Measurements from ENCODE around the gene HAPLN2.
"Not testable (repeated sequence)": the region's sequence is repeated elsewhere in the genome, so short reads cannot be mapped to it uniquely, and the experiment has no call there.

The HAPLN2 gene

DNA sequence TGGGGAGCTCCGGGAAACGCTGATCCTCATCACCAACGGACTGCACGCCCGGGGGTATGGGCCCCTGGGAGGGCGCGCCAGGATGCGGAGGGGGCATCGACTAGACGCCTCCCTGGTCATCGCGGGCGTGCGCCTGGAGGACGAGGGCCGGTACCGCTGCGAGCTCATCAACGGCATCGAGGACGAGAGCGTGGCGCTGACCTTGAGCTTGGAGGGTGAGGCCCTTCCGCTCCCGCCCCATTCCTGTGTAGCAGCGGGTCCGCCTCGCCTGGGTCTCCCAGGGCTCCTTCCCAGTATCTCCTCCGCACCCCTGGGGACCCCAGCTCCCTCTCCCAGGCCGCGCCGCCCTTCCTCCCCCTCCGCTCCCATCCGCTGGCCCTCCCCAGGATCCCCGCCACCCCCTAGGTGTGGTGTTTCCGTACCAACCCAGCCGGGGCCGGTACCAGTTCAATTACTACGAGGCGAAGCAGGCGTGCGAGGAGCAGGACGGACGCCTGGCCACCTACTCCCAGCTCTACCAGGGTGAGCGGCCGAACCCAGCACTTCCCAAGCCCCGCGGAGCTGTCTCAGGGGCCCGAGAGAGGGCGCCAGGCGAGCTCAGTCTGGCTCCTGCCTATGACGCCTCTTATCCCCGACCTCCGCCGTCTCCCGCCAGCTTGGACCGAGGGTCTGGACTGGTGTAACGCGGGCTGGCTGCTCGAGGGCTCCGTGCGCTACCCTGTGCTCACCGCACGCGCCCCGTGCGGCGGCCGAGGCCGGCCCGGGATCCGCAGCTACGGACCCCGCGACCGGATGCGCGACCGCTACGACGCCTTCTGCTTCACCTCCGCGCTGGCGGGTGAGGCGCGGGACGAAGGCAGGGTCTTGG lies 5.0 kb downstream of the HAPLN2 start:
- DNase-seq = peak; percentile 56

- no peak for DNase-seq
These were observed 5.7 kb downstream of the HAPLN2 start for GRCh38 chr1:156624814-156625435.

GRCh38 chr1:156625436-156626078 lies 6.3 kb downstream of the HAPLN2 start:
- DNase-seq = no peak

DNA sequence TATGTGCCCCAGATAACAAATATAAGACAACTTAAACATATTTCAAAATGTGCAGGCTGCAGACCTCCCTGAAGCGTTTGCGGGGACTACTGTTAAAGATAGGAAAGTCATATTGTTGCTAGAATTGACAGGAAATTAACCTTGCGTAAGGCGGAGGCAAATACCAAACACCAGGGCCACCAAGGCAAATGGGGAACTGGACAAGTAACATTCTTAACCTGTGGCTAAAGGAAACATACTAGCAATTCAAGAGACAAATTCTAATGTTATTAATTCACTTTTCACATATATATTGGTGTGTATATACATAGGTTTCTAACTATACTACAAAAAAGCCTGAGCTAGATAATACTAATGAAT lies 6.8 kb downstream of the HAPLN2 start:
- no peak for DNase-seq

DNA sequence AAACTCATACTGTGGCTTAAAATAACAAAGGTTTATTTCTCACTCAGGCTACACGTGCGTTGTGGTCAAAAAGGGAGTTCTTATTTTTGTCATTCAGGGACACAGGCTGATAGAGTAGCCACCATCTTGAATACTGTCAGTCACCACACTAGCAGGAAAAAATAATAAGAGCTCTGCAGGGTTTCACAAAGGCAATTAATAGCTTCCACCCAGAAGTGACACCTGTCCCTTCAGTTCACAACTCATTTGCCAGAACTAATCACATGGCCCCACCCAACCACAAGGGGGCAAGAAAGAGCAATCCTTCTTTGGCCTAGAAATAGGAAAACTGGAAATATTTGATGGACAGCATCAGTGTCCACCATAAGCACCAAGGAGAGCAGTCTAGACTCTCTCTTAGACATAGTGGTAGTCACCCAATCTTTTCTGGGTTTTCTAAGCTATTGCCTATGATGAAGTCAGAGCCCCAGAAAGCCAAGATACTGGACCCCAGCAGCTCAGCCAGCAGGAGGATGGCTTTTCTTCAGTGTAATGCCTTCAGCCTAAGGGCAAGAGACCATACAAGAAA lies 8.2 kb downstream of the HAPLN2 start:
- DNase-seq = peak; percentile 43

DNA sequence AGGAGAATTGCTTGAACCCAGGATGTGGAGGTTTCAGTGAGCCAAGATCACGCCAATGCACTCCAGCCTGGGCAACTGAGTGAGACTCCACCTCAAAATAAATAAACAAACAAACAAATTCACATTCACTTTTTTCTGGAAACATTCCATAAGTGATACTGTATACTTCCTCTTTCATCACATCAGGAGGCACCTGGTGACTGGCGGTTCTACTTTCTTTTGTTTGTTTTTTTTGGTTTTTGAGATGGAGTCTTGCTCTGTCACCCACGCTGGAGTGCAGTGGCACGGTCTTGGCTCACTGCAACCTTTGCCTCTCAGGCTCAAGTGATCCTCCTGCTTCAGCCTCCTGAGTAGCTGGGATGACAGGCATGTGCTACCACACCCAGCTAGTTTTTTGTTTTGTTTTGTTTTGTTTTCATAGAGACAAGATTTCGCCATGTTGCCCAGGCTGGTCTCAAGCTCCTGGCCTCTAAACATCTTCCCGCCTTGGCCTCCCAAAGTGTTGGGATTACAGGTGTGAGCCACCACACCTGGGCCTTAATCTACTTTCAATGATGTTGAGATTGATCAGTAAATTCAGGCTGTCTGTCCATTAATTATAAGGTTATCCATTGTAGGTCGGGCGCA lies 10.7 kb downstream of the HAPLN2 start:
- no peak for DNase-seq

DNA sequence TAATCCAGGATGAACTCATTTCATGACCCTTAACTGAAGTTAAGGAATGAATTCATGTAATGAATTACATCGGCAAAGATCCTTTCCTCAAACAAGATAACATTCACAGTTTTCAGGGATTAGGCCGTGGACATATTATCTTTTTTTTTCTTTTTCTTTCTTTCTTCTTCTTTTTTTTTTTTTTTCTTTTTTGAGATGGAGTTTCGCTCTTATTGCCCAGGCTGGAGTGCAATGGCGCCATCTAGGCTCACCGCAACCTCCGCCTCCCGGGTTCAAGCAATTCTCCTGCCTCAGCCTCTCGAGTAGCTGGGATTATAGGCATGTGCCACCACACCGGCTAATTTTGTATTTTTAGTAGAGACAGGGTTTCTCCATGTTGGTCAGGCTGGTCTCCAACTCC lies 11.9 kb downstream of the HAPLN2 start:
- DNase-seq = not testable (repeated sequence)

GRCh38 chr1:156632355-156632754 lies 13.1 kb downstream of the HAPLN2 start:
- no peak for DNase-seq

GRCh38 chr1:156638189-156638985 lies 19.2 kb downstream of the HAPLN2 start:
- no peak for DNase-seq

DNA sequence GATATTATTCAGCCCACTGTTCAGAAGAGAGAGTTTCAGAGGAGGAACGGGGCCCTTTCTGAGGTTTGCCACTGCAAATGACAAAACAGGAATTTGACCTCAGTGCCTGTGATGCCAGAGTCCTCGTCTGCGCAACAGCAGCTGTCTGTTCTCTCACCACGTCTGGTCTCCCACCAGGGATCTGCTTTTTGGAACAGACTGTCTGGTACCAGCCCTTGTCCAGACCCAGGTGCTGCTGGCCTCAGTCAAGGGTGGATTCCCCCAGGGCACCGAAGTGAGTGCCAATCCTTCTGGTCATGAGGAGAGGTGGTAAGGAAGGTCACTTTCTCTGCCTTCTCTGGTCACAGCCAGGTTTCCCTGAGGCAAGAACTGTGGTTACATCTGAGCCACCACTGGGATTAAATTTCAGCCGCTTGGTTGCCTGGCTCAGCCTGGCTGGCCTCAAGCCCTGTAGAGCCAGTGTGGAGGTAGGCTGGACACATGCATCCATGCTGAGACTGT lies 20.4 kb downstream of the HAPLN2 start:
- DNase-seq = no peak

DNA sequence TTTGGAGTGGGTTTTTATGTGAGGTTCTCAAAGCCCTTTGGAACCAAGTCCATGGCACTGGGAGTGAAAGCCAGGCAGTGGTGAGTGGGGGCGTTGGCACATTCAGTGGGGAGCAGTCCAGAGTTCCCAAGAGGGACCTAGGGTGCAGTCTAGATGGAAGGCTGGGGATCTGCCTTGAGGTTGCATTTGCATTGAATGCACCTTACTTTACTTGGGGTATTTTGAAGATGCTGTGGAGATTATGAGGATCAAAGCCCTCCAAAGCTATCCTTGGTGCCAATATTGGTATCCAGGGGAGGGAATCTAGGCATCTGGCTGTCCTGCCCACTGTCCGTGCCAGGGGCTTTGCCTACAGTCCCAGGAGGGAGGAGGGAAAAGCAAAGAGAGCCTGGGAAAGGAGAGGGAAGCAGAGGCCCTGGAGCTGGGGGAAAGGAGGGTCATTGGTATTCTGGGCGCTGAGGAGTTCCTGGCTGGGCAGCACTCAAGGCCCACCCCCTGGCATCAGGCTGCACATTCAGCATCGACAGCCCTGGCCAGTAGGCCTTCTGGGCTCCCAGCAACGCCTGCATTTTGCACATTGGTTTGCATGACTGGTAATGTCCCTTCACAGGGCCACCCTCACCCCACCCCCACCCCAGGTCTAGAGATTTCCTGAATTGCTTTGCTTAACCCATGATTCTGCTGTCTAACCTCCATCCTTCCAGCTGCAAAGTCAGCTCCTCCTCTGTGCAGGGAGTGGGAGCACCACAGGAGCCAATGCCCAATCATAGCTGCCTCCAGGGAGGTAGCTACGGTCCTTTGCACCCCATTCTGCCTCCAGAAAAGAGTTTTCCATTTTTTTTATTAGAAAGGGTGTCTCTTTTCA lies 21.9 kb downstream of the HAPLN2 start:
- peak; percentile 28 for DNase-seq

DNA sequence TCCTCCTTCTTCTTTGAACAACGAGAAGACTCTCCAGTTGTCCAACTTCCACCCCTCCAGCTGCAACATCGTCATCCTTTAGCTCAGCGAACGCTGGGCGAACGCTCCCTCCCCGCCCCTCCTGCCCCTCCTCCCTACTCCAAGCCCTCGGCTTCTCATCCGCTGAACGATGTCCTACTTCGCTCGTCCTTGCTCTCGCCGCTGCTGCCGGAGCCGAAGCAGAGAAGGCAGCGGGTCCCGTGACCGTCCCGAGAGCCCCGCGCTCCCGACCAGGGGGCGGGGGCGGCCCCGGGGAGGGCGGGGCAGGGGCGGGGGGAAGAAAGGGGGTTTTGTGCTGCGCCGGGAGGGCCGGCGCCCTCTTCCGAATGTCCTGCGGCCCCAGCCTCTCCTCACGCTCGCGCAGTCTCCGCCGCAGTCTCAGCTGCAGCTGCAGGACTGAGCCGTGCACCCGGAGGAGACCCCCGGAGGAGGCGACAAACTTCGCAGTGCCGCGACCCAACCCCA lies 22.6 kb downstream of the HAPLN2 start, which contains the start of gene BCAN:
TSS of gene BCAN (plus strand) at position 357 of the 504 bp plus-strand sequence. CDS start 3,938 bp downstream, outside the sequence.
- DNase-seq = peak; percentile 23

GRCh38 chr1:156642265-156643048 lies 23.2 kb downstream of the HAPLN2 start:
- DNase-seq = peak; percentile 22

GRCh38 chr1:156643049-156643777 lies 24.0 kb downstream of the HAPLN2 start:
- no peak for DNase-seq

DNA sequence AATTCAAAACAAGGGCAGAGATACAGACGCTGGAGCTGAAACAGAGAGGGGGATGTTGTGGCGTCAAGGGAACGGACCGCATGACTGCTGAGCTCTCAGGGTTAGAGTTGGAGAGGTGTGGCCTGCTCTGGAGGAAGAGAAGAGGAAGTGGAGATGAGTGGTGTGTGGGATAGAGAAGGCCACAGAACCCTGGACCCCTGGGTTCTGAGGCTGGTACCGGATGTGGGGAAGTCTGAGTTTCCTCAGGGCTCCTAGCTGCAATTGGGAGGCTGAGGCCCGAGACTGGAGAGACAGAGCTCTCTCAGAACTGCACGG lies 24.5 kb downstream of the HAPLN2 start:
- DNase-seq = no peak

GRCh38 chr1:156644146-156644545 lies 24.9 kb downstream of the HAPLN2 start:
- DNase-seq = no peak

DNA sequence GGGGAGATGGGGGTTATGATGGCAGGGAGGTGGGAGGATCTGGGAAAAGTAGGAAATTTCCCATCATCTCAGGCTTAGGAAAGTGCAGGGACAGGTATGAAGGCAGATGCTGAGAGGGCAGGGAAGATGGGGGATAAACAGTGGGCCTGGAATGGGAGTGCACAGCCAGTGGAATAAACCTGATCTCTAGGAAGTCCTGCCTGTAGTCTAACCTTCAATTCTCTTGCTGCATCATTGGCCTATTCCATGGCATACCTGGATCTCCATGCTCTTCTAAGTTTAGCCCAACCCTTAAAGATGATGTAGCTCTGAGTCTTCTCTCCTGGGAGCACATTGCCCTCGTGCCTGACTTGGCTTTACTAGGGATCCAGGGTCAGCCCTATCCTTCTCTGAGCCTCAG lies 25.4 kb downstream of the HAPLN2 start:
- DNase-seq = no peak

- DNase-seq = no peak
These were observed 25.8 kb downstream of the HAPLN2 start for GRCh38 chr1:156645056-156645455.

- DNase-seq = no peak
These were observed 26.5 kb downstream of the HAPLN2 start for GRCh38 chr1:156645666-156646065.

Data from 8988T (cell line).